ENCODE measurements around the gene MGARP.

Gene MGARP

GRCh38 chr4:139243448-139244365 lies 36.3 kb downstream of the MGARP start:
- DNase-seq = no peak

DNA sequence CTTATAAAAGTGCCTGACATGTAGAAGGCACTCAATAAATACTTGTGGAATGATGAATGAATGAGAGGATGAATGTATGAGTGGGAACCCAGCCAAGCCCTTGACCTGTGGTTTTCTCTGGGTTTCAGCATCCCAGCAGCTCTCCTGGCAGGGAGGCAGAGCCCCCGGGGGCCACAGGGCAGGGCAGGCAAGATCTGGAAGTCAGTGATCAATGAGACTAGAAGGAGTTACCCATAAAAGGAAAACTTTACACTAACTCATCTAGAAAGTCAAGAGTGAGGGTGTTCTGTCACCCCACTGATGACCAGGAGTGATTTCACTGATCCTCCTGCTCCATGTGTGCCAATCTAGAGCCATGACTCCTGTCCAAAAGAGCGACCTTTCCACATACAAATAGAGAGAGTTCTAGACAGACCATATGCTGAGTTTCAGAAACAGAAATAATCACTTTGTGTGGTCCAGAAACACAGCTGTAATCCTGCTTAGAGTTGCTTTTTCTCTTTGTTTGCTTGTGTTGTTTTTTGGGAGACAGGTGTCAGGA lies 37.4 kb downstream of the MGARP start:
- no peak for DNase-seq

GRCh38 chr4:139241784-139242151 lies 38.3 kb downstream of the MGARP start:
- DNase-seq = no peak

- no peak for DNase-seq
These were observed 38.8 kb downstream of the MGARP start for GRCh38 chr4:139241086-139241783.

DNA sequence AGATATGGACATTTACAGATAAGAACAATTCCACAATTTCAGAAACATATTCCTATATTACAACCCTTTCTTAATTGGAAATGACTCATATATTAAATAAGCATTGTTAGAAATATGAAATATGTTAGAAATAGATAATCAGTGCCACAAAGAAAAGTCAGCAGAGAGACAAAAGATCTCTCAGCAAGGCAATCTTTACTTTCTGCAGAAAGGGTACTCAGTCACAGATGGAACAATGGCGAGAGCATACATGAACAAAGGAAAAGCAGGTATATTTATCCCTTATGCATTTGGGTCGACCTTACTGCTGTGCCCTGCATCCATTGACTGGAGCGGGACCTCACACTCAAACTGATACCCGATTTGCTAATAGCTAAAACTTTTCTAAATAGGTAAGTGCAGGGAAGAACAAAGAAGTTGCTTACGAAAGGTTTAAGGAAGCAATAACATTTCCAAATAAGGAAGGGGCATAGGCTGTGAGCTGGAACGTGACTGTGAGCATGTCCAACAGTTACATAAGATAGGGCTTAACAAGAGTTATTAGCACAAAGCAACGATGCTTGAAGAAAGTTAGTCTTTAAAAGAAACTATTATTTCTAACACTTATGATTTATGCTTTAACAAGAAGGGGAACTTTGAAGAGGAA lies 40.8 kb downstream of the MGARP start:
- DNase-seq = no peak

GRCh38 chr4:139234253-139234652 lies 45.8 kb downstream of the MGARP start:
- DNase-seq = no peak

DNA sequence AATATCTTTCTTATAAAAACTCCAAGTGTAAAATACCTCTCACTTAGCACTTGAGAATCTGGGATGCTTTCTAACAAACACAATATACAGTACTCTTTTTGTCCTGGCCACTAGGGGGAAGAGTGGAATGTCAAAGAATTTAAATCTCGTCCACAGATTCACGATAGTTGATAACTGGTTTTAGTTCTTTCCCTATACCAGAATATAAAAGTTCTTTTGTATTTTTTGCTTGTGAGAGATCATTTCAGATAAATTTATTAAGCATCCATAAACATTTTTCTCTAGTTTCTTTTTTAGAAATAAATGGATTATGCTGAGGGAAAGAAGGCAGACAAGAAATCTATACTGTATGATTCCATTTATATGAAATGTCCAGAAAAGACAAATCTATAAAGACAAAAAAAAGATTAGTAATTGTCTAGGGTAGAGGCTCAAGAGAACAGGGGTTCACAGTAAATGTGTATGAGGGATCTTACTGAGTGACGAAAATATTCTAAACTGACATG lies 50.4 kb downstream of the MGARP start:
- DNase-seq = no peak

DNA sequence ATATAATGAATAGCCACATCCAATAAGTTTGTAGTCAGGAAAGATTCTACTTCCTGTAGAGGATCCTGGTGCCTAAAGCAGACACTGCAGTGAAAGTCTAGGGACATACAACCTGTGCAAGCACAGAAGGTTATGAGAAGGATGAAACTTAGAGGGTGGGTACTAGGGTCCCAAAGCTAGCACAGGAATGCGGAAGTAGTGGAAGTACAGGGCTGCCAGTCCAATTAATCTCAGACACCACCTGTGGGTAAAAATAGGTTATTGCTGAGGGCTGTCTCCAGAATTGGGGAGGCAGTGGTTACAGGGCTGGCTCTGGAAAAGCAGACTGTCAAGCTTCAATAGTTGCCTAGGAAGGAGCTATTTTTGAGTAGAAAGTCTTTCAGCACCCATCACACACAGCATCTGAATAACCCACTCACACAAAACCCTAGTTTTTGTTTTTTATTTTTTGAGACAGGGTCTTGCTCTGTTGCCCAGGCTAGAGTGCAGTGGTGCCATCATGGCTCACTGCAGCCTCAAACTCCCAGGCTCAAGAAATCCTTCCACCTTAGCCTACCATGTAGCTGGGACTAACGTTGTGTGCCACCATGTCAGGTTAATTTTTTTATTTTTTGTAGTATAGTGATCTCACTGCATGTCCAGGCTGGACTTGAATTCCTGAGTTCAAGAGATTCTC lies 52.2 kb downstream of the MGARP start:
- DNase-seq = no peak

DNA sequence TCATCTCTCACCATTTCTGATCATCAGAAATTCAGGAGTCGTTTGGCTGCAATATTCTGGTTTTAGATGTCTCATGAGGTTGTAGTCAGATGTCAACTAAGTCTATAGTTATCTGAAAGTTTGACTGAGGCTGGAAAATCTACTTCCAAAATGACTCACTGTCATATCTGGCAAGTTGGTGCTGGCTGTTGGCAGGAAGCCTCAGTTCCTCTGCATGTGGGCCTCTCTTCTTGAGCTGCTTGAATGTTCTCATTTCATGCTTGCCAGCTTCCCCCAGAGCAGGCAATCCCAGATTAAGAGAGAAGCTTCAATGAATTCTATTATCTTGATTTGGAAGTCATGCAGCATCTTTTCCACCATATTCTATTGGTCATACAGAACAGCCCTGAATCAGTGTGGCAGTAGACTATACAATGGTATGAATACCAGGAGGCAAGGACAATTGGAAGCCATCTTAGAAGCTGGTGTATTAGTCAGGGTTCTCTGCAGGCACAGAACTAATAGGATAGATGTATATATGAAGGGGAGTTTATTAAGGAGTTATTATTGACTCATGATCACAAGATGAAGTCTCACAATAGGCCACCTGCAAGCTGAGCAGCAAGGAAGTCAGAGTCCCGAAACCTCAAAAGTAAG lies 56.2 kb downstream of the MGARP start:
- DNase-seq = no peak

DNA sequence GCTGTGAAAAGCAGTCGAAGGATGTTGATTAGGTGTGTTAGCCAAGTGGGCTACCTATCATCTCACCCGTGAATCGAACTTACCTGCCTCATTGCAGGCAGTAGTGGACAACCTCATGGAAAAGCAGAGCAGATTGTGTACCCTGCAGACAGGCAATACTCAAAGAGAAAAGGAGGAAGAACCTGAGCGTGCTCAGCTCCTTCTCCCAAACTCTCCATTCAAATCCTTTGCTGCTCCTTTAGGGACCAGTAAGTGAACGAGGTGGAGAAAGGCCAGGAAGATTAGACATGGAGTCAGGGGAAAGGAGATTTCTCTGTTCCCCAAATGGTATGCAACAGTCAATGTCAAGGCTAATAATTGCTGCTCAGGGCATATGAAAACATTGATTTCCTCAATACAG lies 57.8 kb downstream of the MGARP start:
- no peak for DNase-seq

GRCh38 chr4:139221687-139222086 lies 58.3 kb downstream of the MGARP start:
- no peak for DNase-seq

DNA sequence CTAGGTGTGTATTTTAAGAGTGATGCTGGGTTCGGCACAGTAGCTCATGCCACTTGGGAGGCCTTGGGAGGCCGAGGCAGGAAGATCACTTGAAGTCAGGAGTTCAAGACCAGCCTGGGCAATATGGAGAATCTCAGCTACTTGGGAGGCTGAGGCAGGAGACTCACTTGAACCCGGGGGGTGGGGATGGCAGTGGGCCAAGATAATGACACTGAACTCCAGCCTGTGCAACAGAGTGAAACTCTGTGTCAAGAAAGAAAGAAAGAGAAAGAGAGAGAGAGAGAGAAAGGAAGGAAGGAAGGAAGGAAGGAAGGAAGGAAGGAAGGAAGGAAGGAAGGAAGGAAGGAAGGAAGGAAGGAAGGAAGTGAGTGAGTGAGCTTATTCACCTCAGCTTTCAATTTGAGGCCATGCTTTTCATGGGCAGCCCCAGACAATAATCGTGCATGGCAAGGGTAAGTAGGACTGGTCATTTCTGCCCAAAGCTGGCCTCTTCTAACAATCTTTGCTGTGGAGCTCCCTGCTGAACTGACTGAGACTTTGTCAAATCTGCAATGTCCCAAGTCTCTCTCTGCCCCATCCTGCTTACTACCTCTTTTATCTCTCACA lies 60.5 kb downstream of the MGARP start:
- DNase-seq = no peak

All from stimulated activated CD4-positive, alpha-beta T cell treated with anti-CD3 and anti-CD28 coated beads, Interleukin-12 subunit alpha, Interleukin-12 subunit beta, amount 100 ng/mL, for 4 hours (primary cell).